Peyer's patch (tissue), 4 donors: ENCODE results near the gene MYMK.

ENCODE experiments used
- CTCF ChIP-seq, 6 experiments: fragments of 450-650 bp in 4 of 6; fragments of 200-600 bp in 2 of 6; sonication (generic) in 1 of 6; IDR thresholded peaks; one replicate each; pipeline ENCODE4 v1.5.1; 2017 to 2019; ENCODE audit warnings: antibody characterized with exemption in 6 of 6, mild to moderate bottlenecking in 3 of 6, moderate library complexity in 1 of 6
- POLR2A ChIP-seq, 2 donors: fragments of 450-650 bp; IDR thresholded peaks; one replicate each; pipeline ENCODE4 v1.5.1; 2017; ENCODE audit warnings: antibody characterized with exemption in 2 of 2, mild to moderate bottlenecking in 2 of 2, moderate library complexity in 2 of 2

- TF ChIP-seq POLR2A (IDR thresholded peaks at IDR 0.05): no peak
- TF ChIP-seq CTCF (IDR thresholded peaks at IDR 0.05): no peak
Measured at GRCh38 chr9:133515615-133516255, 9.0 kb downstream of the MYMK start.
